Measurements from ENCODE around the gene CORO2A. TPM values are rescaled to one million over a fixed set of nuclear protein-coding genes. Genes with fewer than 3 reads are reported as not detected.

Gene CORO2A
- total and polyA plus RNA-seq, 2 of the 13 experiments (the other 11 are each of a cell fraction or from before 2014, with no cell fraction given) = 14.4 to 15.3 TPM

DNA sequence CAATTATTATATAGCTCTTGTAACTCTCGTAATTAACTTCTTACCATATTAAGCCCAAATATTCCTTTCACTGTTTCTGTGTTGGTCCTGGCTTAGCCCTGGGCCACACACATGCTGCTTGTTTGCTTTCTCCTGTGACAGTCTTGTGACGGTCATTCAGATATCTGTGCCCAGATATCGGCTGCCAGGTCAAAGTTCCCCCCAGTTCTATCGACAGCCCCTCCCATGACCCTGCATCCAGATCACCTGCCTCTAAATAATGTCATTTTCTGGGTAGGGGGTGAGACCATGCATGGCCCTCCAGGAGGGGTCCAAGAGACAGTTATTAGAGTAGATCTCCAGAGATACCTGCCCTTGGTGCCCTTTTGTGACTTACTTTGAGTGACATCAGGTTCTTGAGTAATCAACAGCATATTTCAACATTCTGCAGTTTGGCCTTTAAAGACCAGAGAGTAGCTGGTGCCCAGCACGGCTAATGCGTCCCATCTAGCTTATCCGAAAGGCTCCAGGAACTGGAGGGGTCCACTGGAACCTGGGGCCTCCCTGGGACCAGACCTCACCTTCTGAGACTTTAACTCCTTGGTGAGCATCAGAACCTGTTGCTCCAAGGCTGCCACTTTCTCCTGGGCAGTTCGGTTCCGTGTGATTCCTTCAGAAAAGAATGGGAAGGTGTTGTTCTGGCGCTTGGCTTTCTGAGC, 36.1 kb upstream of the CORO2A start (continued):
- TF ChIP-seq ATRX (CRISPR knock-in tag; IDR thresholded peaks at IDR 0.05; ENCODE audit: borderline replicate concordance) (no peak), CREB1 (IDR thresholded peaks at IDR 0.05) (no peak), CREB1 (CRISPR knock-in tag; IDR thresholded peaks at IDR 0.05) (peak; percentile 56), ARHGAP35 (CRISPR knock-in tag; IDR thresholded peaks at IDR 0.05; ENCODE audit: borderline replicate concordance) (no peak), RBFOX2 (IDR thresholded peaks at IDR 0.05; ENCODE audit: low read depth, low read length) (no peak), IRX3 (CRISPR knock-in tag; IDR thresholded peaks at IDR 0.05; ENCODE audit: borderline replicate concordance, low read depth) (no peak), SP140L (CRISPR knock-in tag; IDR thresholded peaks at IDR 0.05; ENCODE audit: borderline replicate concordance) (no peak), ADNP (CRISPR knock-in tag; IDR thresholded peaks at IDR 0.05) (no peak), FOXC1 (CRISPR knock-in tag; IDR thresholded peaks at IDR 0.05; ENCODE audit: borderline replicate concordance) (no peak), ZNF292 (CRISPR knock-in tag; IDR thresholded peaks at IDR 0.05; ENCODE audit: borderline replicate concordance, low read depth) (no peak), TSC22D2 (CRISPR knock-in tag; IDR thresholded peaks at IDR 0.05; ENCODE audit: borderline replicate concordance) (no peak), PRDM4 (CRISPR knock-in tag; IDR thresholded peaks at IDR 0.05; ENCODE audit: borderline replicate concordance) (no peak), HBP1 (CRISPR knock-in tag; IDR thresholded peaks at IDR 0.05; ENCODE audit: low read depth) (no peak), KAT8 (CRISPR knock-in tag; IDR thresholded peaks at IDR 0.05) (no peak), MZF1 (CRISPR knock-in tag; IDR thresholded peaks at IDR 0.05; ENCODE audit: borderline replicate concordance) (no peak), ZNF576 (CRISPR knock-in tag; IDR thresholded peaks at IDR 0.05) (no peak), ZNF274 (CRISPR knock-in tag; IDR thresholded peaks at IDR 0.05) (no peak), KLF16 (CRISPR knock-in tag; IDR thresholded peaks at IDR 0.05) (no peak), ZFP36 (IDR thresholded peaks at IDR 0.05; ENCODE audit: borderline replicate concordance, low read depth, low read length, partially characterized antibody) (no peak), ZNF512B (CRISPR knock-in tag; IDR thresholded peaks at IDR 0.05; ENCODE audit: borderline replicate concordance) (no peak), ZNF136 (CRISPR knock-in tag; IDR thresholded peaks at IDR 0.05; ENCODE audit: low read depth) (no peak), ZNF598 (CRISPR knock-in tag; IDR thresholded peaks at IDR 0.05; ENCODE audit: borderline replicate concordance) (no peak)

Data from HepG2 (cell line).